SH-SY5Y (cell line): ENCODE data around the gene ANKUB1.

Source experiments
- GATA2 ChIP-seq: IDR thresholded peaks from 2 replicates; pipeline ENCODE4 v1.6.1; 2011; ENCODE audit warnings: mild to moderate bottlenecking, low read depth, low read length
- GATA3 ChIP-seq: IDR thresholded peaks from 2 replicates; pipeline ENCODE4 v1.6.1; 2011; ENCODE audit warnings: low read depth, mild to moderate bottlenecking, low read length, moderate library complexity

GRCh38 chr3:149810846-149811245 is 18.5 kb upstream of the ANKUB1 start:
- TF ChIP-seq GATA2 (no peak), GATA3 (no peak)
